Measurements from ENCODE around the gene ST7L.

GRCh38 chr1:112638110-112638428, 19.1 kb upstream of the ST7L start:
- TF ChIP-seq CTCF (IDR thresholded peaks at IDR 0.05) (no peak), POLR2A (IDR thresholded peaks at IDR 0.05) (no peak)

All from uterus (tissue), 2 donors.